Measurements from ENCODE around the gene ST6GALNAC6. TPM values are rescaled to one million over a fixed set of nuclear protein-coding genes. Genes with fewer than 3 reads are reported as not detected.

Gene ST6GALNAC6
- total RNA-seq, 1 experiment from 2014 or later, result 16.5 TPM

DNA sequence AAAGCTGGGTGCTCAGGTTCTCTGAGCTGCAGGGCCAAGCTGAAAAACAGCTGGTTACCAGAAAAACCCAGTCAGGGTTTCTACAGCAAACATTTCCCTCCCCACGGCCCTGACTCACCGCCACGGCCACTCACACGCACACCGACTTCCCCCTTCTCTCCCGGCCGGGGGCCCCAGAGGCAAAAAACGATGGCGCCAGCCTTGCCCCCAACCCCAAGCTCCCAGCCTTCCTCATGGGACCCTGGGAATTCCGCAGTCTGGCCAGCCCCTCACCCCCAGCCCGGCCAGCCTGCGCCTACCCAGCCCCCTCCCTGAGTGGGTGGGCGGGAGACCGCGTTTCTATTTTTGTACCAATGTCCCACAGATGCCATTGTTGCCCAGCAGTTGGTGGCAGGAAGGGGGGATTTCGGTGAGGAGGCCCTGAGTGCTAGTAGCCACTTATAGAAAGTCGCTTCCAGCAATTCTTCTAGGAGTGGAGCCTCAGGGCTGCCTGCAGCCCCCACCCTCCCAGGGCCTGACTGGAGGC, 63.3 kb downstream of the ST6GALNAC6 start:
- Mint-ChIP-seq H3K27ac (ENCODE audit: low read depth, unreplicated experiment) (no peak overlapping the region), H3K4me3 (ENCODE audit: unreplicated experiment) (no peak overlapping the region), H3K9me3 (ENCODE audit: unreplicated experiment) (no peaks in the 10 kb centered on the region), H3K27me3 (ENCODE audit: insufficient read depth, unreplicated experiment) (no peaks in the 10 kb centered on the region), H3K36me3 (ENCODE audit: insufficient read depth, unreplicated experiment) (peaks cover 13% of the 10 kb centered on the region), H3K4me1 (ENCODE audit: insufficient read depth, unreplicated experiment) (no peaks in the 10 kb centered on the region)
- CTCF ChIA-PET, result no interaction called here
- no peak for DNase-seq (ENCODE audit: unreplicated experiment)
- POLR2A ChIA-PET, result interaction anchor here (0.7 kb wide), 1 partner anchor 16 kb away, joined by 3 read pairs; no protein-coding TSS in a partner anchor
- intact Hi-C loops (cut with micrococcal nuclease), result no loop called here
- TF ChIP-seq, protein P1, sequence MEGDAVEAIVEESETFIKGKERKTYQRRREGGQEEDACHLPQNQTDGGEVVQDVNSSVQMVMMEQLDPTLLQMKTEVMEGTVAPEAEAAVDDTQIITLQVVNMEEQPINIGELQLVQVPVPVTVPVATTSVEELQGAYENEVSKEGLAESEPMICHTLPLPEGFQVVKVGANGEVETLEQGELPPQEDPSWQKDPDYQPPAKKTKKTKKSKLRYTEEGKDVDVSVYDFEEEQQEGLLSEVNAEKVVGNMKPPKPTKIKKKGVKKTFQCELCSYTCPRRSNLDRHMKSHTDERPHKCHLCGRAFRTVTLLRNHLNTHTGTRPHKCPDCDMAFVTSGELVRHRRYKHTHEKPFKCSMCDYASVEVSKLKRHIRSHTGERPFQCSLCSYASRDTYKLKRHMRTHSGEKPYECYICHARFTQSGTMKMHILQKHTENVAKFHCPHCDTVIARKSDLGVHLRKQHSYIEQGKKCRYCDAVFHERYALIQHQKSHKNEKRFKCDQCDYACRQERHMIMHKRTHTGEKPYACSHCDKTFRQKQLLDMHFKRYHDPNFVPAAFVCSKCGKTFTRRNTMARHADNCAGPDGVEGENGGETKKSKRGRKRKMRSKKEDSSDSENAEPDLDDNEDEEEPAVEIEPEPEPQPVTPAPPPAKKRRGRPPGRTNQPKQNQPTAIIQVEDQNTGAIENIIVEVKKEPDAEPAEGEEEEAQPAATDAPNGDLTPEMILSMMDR (IDR thresholded peaks at IDR 0.05; ENCODE audit: unreplicated experiment), result no peak
- no TSS peak for BruUV-seq (replicated peaks)

Small RNA genes lying within 50 kb of the gene (microRNA-seq; reads per million reads assigned to microRNA genes)
- not detected for gene MIR4672

Other genes starting within 250 kb of the ST6GALNAC6 start
- gene CFAP157, start 192.6 kb downstream of the ST6GALNAC6 start, total RNA-seq (2022), result not detected in 2 replicates
- 35.2 and 37.8 TPM in 2 replicates for gene PTRH1, start 183.9 kb downstream of the ST6GALNAC6 start, total RNA-seq (2022)
- 0.19 and 0.32 TPM in 2 replicates for gene TTC16, start 183.5 kb downstream of the ST6GALNAC6 start, total RNA-seq (2022)
- 8.4 and 11.3 TPM in 2 replicates for gene TOR2A, start 164.3 kb downstream of the ST6GALNAC6 start, total RNA-seq (2022)
- not detected in 2 replicates for gene SH2D3C, start 120.9 kb downstream of the ST6GALNAC6 start, total RNA-seq (2022)
- gene CDK9, start 113.6 kb downstream of the ST6GALNAC6 start, total RNA-seq (2022), result 62.1 and 84.0 TPM in 2 replicates
- 130 and 131 TPM in 2 replicates for gene FPGS, start 96.7 kb downstream of the ST6GALNAC6 start, total RNA-seq (2022)
- 19.2 and 22.1 TPM in 2 replicates for gene ENG, start 44.9 kb downstream of the ST6GALNAC6 start, total RNA-seq (2022)
- 75.9 and 94.3 TPM in 2 replicates for gene AK1, start 21.9 kb downstream of the ST6GALNAC6 start, total RNA-seq (2022)
- gene ST6GALNAC4, start 17.4 kb upstream of the ST6GALNAC6 start, total RNA-seq (2022), result 36.3 and 39.5 TPM in 2 replicates
- gene PIP5KL1, start 31.2 kb upstream of the ST6GALNAC6 start, total RNA-seq (2022), result 4.0 and 5.7 TPM in 2 replicates
- gene DPM2, start 38.3 kb upstream of the ST6GALNAC6 start, total RNA-seq (2022), result 41.5 and 41.8 TPM in 2 replicates
- 17.5 and 23.9 TPM in 2 replicates for gene EEIG1, start 81.4 kb upstream of the ST6GALNAC6 start, total RNA-seq (2022)
- gene NAIF1, start 167.7 kb upstream of the ST6GALNAC6 start, total RNA-seq (2022), result 15.8 and 17.1 TPM in 2 replicates
- gene SLC25A25, start 168.6 kb upstream of the ST6GALNAC6 start, total RNA-seq (2022), result 11.1 and 15.5 TPM in 2 replicates
- 114 and 130 TPM in 2 replicates for gene PTGES2, start 228.1 kb upstream of the ST6GALNAC6 start, total RNA-seq (2022)
- 7.7 and 41.6 TPM in 2 replicates for gene LCN2, start 249.8 kb upstream of the ST6GALNAC6 start, total RNA-seq (2022)

Data from MCF 10A (cell line).